ENCODE data around the gene MED12L.

The MED12L gene

DNA sequence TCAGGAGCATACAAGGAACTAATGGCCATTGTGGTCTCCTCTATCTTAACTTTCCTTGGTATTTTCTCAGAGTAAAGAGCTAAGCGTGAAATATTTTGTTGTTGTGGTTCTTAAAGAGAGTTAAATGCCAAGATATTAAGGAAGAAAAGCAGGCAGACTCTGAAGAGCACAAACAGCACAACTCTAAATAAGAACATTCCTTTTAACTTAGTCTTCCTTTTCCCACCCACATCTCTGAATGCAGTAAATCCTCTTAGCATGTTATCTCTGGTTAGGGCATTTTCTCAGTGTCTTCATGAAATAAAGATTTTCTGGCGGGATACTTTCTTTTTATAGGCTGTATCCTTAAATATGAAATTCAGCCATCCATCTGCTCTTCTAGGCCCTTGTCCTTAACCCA, 229.7 kb downstream of the MED12L start:
- H3K9me3 ChIP-seq (ENCODE audit: control insufficient read depth, low read length): no peaks in the 10 kb centered on the region
- no peaks in the 10 kb centered on the region for H3K27me3 ChIP-seq (ENCODE audit: control insufficient read depth, insufficient read depth, low read length)
- H3K9ac ChIP-seq (ENCODE audit: low read length): no peak overlapping the region
- H3K4me1 ChIP-seq (ENCODE audit: control insufficient read depth, insufficient read depth, low read length): no peaks in the 10 kb centered on the region
- H3K4me3 ChIP-seq (ENCODE audit: low read length): no peak overlapping the region
- H3K36me3 ChIP-seq (ENCODE audit: control insufficient read depth, insufficient read depth, low read length): no peaks in the 10 kb centered on the region

DNA sequence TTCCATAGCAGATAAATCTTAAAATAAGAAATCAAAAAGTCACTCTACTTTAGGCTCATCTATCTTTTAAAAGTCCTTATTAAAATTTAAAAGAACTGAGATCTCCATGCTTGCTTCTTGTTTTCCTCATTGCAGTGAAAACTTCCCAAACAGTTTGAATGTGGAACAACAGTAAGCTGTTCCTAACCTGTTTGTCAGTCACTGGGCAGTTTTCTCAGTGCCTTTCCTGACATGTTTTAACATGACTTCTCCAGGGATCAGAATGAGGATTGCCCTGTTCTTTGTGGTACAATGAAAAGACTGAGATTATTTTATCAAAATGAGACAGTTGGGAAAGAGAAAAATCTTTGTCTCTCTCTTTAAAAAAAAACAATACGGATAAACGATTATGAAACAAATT, 230.4 kb downstream of the MED12L start:
- Histone ChIP-seq H3K4me3 (ENCODE audit: low read length) (no peak overlapping the region), H3K27me3 (ENCODE audit: control insufficient read depth, insufficient read depth, low read length) (no peaks in the 10 kb centered on the region), H3K9me3 (ENCODE audit: control insufficient read depth, low read length) (no peaks in the 10 kb centered on the region), H3K4me1 (ENCODE audit: control insufficient read depth, insufficient read depth, low read length) (no peaks in the 10 kb centered on the region), H3K9ac (ENCODE audit: low read length) (peak overlapping the region; percentile 36), H3K36me3 (ENCODE audit: control insufficient read depth, insufficient read depth, low read length) (no peaks in the 10 kb centered on the region)

DNA sequence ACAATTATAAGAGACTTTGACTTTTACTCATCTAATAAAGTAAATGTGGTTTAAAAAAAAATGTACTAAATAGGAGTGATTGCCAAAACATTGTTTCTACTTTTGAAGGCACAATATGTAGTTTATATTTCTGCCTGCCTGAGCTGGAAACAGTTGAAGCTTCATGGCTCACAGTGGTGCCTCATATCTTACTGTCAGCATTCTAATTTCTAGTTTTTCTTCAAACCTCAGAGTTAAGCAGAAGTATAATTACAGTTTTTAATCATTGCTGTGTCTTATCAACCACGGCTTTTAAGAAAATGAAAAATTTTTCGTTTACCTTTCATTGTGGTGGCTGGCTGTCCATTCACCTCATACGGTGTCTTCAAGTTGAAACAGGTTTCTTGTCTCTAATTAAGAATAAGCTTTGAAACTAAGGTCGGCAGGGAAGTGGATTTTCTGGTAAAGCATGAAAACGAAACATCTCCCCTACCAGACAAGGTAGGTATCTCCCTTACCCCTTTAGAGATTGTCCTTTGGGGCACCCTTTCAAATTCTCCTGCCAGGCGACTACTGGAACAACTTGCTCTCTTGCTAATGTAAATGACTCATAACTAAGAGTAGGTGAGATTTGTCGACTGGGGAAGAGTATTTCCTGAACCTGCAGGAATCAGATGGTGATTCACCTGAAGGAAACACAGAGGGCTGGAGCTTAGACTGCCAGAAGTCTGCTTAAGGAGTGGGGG, 231.0 kb downstream of the MED12L start, which contains the start of gene GPR87:
Gene GPR87, minus strand, starts transcription at position 554 of the 725 bp plus-strand sequence. CDS start 16,720 bp downstream, outside the sequence.
- Histone ChIP-seq H3K27me3 (ENCODE audit: control insufficient read depth, insufficient read depth, low read length) (no peaks in the 10 kb centered on the region), H3K4me1 (ENCODE audit: control insufficient read depth, insufficient read depth, low read length) (no peaks in the 10 kb centered on the region), H3K9ac (ENCODE audit: low read length) (peak within 1 kb of the TSS; percentile 36), H3K4me3 (ENCODE audit: low read length) (no peak within 1 kb of the TSS), H3K36me3 (ENCODE audit: control insufficient read depth, insufficient read depth, low read length) (no peaks in the 10 kb centered on the region), H3K9me3 (ENCODE audit: control insufficient read depth, low read length) (no peaks in the 10 kb centered on the region)

DNA sequence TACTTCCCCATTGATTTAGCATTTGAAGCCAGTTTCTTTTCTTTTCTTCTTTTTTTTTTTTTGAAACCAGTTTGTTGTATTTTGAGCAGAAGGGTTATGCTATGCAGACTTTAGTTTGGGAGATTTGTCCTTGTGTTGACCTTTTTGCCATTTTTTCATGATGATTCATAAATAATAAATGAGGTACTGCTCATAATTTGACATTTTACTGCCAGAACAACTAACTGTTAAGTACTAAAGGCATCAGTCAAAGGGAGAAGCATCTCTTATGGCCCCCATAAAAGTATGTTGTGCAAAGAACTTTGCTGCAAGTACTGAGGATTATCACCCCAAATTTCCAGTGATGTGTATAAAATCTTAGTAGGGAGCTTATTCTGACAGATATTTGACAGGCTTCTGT, 232.8 kb downstream of the MED12L start:
- no peaks in the 10 kb centered on the region for H3K36me3 ChIP-seq (ENCODE audit: control insufficient read depth, insufficient read depth, low read length)
- H3K27me3 ChIP-seq (ENCODE audit: control insufficient read depth, insufficient read depth, low read length): no peaks in the 10 kb centered on the region
- H3K4me3 ChIP-seq (ENCODE audit: low read length): no peak overlapping the region
- H3K4me1 ChIP-seq (ENCODE audit: control insufficient read depth, insufficient read depth, low read length): no peaks in the 10 kb centered on the region
- H3K9me3 ChIP-seq (ENCODE audit: control insufficient read depth, low read length): no peaks in the 10 kb centered on the region
- H3K9ac ChIP-seq (ENCODE audit: low read length): no peak overlapping the region

DNA sequence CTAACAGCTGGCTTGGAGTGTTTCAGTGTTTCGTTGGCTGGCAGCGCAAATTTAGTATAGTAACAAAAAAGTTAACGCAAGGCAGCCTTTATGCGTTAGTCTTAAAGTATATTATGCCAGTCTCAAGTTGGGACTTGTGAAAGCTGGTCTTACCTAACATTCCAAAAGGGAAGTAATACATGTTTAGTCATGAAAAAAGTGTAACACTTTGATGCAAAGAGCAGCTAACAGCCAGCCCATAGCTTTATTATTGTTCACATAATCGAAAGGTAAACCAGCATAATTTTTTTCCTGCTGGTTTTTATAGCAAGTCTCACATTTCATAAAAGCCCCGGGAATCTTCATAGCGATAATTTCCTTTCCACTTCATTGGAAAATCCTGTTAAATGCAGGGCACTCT, 233.5 kb downstream of the MED12L start:
- Histone ChIP-seq H3K9ac (ENCODE audit: low read length) (no peak overlapping the region), H3K4me3 (ENCODE audit: low read length) (no peak overlapping the region), H3K9me3 (ENCODE audit: control insufficient read depth, low read length) (no peaks in the 10 kb centered on the region), H3K27me3 (ENCODE audit: control insufficient read depth, insufficient read depth, low read length) (no peaks in the 10 kb centered on the region), H3K36me3 (ENCODE audit: control insufficient read depth, insufficient read depth, low read length) (no peaks in the 10 kb centered on the region), H3K4me1 (ENCODE audit: control insufficient read depth, insufficient read depth, low read length) (no peaks in the 10 kb centered on the region)

DNA sequence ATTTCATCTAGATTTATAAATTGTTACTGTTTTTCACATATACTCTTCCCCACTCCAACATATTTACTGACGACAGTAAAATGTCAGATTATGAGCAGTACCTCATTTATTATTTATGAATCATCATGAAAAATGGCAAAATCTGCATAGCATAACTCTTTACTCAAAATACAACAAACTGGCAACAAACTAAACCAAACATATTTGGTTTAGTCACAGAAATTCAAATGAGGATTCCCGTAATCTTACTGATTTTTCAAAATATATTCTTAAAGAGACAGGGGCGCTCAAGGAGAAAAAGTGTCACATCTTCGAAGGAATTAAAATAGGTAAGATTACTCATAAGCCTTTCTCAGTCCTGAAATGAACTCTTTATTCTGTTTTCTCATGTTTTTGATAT, 234.2 kb downstream of the MED12L start:
- no peaks in the 10 kb centered on the region for H3K9me3 ChIP-seq (ENCODE audit: control insufficient read depth, low read length)
- no peak overlapping the region for H3K4me3 ChIP-seq (ENCODE audit: low read length)
- H3K9ac ChIP-seq (ENCODE audit: low read length): no peak overlapping the region
- no peaks in the 10 kb centered on the region for H3K27me3 ChIP-seq (ENCODE audit: control insufficient read depth, insufficient read depth, low read length)
- H3K36me3 ChIP-seq (ENCODE audit: control insufficient read depth, insufficient read depth, low read length): no peaks in the 10 kb centered on the region
- H3K4me1 ChIP-seq (ENCODE audit: control insufficient read depth, insufficient read depth, low read length): no peaks in the 10 kb centered on the region

DNA sequence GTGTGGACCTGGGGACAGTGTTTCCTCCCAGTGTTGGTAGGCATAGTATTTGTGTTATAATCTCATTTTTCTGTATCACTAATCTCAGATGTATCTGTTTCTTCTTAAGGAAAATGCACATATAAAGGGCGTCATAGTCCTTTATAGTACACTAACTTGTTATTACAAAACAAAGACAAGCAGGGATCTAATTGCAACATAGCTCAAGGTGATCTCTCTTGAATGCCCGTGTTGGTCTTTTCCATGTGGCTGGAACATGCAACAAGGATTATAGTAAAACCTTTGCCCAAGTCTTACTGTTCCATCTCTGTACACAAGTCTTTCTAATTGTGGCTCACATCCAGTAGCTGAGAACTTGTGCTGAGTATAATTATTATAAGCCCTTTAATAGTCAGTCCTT, 234.7 kb downstream of the MED12L start:
- no peak overlapping the region for H3K4me3 ChIP-seq (ENCODE audit: low read length)
- no peaks in the 10 kb centered on the region for H3K27me3 ChIP-seq (ENCODE audit: control insufficient read depth, insufficient read depth, low read length)
- no peaks in the 10 kb centered on the region for H3K36me3 ChIP-seq (ENCODE audit: control insufficient read depth, insufficient read depth, low read length)
- H3K4me1 ChIP-seq (ENCODE audit: control insufficient read depth, insufficient read depth, low read length): no peaks in the 10 kb centered on the region
- no peak overlapping the region for H3K9ac ChIP-seq (ENCODE audit: low read length)
- no peaks in the 10 kb centered on the region for H3K9me3 ChIP-seq (ENCODE audit: control insufficient read depth, low read length)

DNA sequence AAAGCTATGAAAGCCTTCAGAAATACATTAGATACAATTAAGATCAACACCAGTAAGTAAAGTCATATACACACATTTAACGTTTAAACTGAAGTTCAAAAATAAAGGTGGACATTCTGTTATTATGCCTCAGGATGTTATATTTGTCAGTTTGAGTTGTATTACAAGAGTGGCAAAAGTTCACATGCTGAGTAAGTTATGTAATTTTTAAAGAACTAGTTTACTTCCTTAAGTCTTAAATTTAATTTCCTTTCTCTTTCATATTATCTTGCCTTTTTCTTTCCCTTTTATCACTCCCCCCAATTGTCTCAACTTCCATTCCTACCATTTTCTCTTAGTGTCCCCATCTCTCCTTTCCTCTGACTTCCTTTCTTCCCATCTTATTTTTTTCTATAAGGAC, 236.1 kb downstream of the MED12L start:
- Histone ChIP-seq H3K9ac (ENCODE audit: low read length) (no peak overlapping the region), H3K36me3 (ENCODE audit: control insufficient read depth, insufficient read depth, low read length) (no peaks in the 10 kb centered on the region), H3K4me1 (ENCODE audit: control insufficient read depth, insufficient read depth, low read length) (no peaks in the 10 kb centered on the region), H3K9me3 (ENCODE audit: control insufficient read depth, low read length) (no peaks in the 10 kb centered on the region), H3K4me3 (ENCODE audit: low read length) (no peak overlapping the region), H3K27me3 (ENCODE audit: control insufficient read depth, insufficient read depth, low read length) (no peaks in the 10 kb centered on the region)

DNA sequence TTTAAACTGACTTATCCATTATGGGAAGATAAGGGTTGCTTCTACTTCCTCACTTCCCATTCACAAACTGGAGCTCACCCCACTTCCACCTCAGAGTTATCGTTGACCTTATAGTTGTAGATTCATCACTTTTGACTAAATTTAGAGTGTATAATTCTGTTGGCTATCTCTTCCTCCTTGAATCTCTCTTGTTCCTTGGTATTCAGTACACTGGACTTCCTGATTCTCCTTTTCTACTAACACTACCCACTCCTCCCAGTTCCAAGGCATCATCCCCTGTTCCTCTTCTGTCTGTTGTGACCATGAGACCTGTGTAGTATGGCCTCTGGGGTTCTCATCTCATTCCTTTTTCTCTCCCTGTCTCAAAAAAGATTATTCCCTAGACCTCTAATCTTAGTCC, 237.0 kb downstream of the MED12L start:
- Histone ChIP-seq H3K4me3 (ENCODE audit: low read length) (no peak overlapping the region), H3K27me3 (ENCODE audit: control insufficient read depth, insufficient read depth, low read length) (no peaks in the 10 kb centered on the region), H3K4me1 (ENCODE audit: control insufficient read depth, insufficient read depth, low read length) (no peaks in the 10 kb centered on the region)

DNA sequence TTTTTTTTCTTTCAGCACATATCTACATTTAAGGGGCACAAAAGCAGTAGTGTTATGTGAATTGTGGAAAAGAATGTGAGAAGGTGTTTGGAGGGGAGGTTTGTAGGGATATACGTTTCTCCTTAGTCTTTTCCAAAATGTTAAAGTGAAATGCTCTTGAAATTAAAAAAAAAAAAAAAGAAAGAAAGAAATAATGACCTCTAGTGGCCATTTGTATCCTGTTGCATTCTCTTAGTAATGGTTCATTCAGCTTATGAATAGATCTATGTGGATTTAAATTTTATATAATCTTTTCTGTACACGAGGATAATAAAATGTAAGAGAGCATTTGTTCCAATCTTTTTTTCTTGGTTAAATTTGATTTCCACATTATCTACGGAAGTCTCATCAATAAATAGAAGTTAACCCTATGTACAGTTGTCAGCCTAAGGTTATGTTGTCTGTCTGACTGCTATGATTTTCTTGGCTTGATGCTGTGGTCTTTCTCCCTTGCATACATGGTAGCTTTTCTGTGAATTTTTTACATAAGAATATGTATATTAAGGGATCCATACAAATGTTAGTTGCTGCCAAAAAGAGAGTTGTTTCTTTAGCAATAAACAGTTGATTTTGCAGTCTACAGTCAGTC, 242.2 kb downstream of the MED12L start:
- Histone ChIP-seq H3K9ac (ENCODE audit: low read length) (no peak overlapping the region), H3K36me3 (ENCODE audit: control insufficient read depth, insufficient read depth, low read length) (no peaks in the 10 kb centered on the region), H3K27me3 (ENCODE audit: control insufficient read depth, insufficient read depth, low read length) (no peaks in the 10 kb centered on the region), H3K4me3 (ENCODE audit: low read length) (no peak overlapping the region), H3K4me1 (ENCODE audit: control insufficient read depth, insufficient read depth, low read length) (no peaks in the 10 kb centered on the region), H3K9me3 (ENCODE audit: control insufficient read depth, low read length) (no peaks in the 10 kb centered on the region)

More for the DNA sequence above, 237.0 kb downstream of the MED12L start:
- no peaks in the 10 kb centered on the region for H3K9me3 ChIP-seq (ENCODE audit: control insufficient read depth, low read length)
- H3K9ac ChIP-seq (ENCODE audit: low read length): no peak overlapping the region
- no peaks in the 10 kb centered on the region for H3K36me3 ChIP-seq (ENCODE audit: control insufficient read depth, insufficient read depth, low read length)

DNA sequence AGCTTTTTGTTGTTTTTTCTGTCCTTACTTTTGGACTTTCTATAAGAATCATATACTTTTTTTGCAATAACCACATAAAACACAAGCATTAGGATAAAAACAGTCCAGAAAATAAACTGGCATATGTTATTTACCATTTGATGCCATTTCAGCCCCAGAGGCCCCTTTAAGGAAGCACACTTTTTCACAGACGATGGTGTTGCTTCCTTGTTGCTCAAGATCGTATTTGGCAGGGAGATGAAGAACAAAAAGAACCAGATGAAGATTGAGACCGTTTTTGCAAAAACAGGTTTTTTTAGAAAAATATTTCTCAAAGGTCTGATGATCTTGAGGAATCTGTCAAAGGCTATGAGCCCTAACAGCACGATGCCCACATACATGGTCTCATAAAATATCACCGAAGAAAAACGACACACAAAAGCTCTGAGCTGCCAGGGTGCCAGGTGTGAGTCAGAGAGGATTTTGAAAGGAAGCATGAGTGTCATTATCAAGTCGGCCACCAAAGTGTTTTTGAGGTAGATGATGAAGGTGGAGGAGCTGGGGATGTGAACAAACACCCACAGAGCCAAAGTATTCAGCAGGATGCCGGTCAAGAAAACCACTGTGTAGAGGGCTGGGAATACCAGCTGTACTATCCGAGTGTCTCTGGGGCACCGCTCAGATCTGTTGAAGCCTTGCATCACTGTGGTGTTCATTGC, 243.0 kb downstream of the MED12L start:
- Histone ChIP-seq H3K4me1 (ENCODE audit: control insufficient read depth, insufficient read depth, low read length) (no peaks in the 10 kb centered on the region), H3K36me3 (ENCODE audit: control insufficient read depth, insufficient read depth, low read length) (no peaks in the 10 kb centered on the region), H3K9ac (ENCODE audit: low read length) (peak overlapping the region; percentile 2), H3K27me3 (ENCODE audit: control insufficient read depth, insufficient read depth, low read length) (no peaks in the 10 kb centered on the region), H3K4me3 (ENCODE audit: low read length) (no peak overlapping the region), H3K9me3 (ENCODE audit: control insufficient read depth, low read length) (no peaks in the 10 kb centered on the region)

DNA sequence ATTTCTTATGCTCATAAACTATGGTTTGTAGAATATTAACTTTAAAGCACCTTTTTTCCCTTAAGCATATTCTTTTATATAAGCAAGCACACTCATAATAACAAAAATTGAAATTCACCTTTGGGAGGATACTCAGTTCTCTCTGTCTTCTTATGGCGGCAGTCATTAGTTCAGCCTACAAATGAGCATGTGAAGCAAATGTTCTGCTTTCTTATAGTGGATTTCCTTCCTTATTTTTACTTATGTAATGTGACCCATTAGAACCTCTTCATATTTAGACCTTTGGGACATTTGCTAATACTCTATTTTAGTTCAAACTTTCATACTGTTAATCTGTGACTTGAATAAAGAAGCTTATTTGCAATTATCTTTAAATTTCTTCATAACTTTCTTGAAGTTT, 243.9 kb downstream of the MED12L start, which contains the start of gene P2RY13:
Gene P2RY13, minus strand, starts transcription at position 187 of the 400 bp plus-strand sequence. Its CDS starts 21 bp downstream, at position 166.
- Histone ChIP-seq H3K9ac (ENCODE audit: low read length) (peak within 1 kb of the TSS; percentile 2), H3K9me3 (ENCODE audit: control insufficient read depth, low read length) (no peaks in the 10 kb centered on the region), H3K27me3 (ENCODE audit: control insufficient read depth, insufficient read depth, low read length) (no peaks in the 10 kb centered on the region), H3K4me3 (ENCODE audit: low read length) (no peak within 1 kb of the TSS), H3K36me3 (ENCODE audit: control insufficient read depth, insufficient read depth, low read length) (no peaks in the 10 kb centered on the region), H3K4me1 (ENCODE audit: control insufficient read depth, insufficient read depth, low read length) (no peaks in the 10 kb centered on the region)

Measured in mucosa of stomach (tissue), 1 donor.